Heart right ventricle (tissue), 16 donors: ENCODE measurements around the gene ZFYVE26. TPM values are rescaled to one million over a fixed set of nuclear protein-coding genes. Genes with fewer than 3 reads are reported as not detected.

Experiments
- ATAC-seq, 8 donors: fragments of 200-7000 bp; cut with Tn5 transposase; one replicate each; pipeline ENCODE4 v1.9.1; 2020; ENCODE audit warnings: mild to moderate bottlenecking in 8 of 8, moderate library complexity in 8 of 8, moderate number of reproducible peaks in 1 of 8
- DNase-seq, 2 donors: peaks; one replicate each; pipeline ENCODE4 v3.0.0-alpha.2; 2020
- H3K27ac ChIP-seq, 10 donors: fragments of 200-600 bp; sonication (generic) in 2 of 10; one replicate each; pipeline versions ENCODE4 v1.5.0 to v1.8.0; 2020 to 2022; ENCODE audit warnings: mild to moderate bottlenecking in 3 of 10
- H3K27me3 ChIP-seq, 7 donors: fragments of 200-600 bp; one replicate each; pipeline ENCODE4 v1.8.0; 2021 to 2022; ENCODE audit warnings: mild to moderate bottlenecking in 2 of 7
- H3K36me3 ChIP-seq, 9 donors: fragments of 200-600 bp; sonication (generic) in 1 of 9; one replicate each; pipeline versions ENCODE4 v1.5.0 to v1.8.0; 2020 to 2022; ENCODE audit warnings: mild to moderate bottlenecking in 2 of 9
- H3K4me1 ChIP-seq, 9 donors: fragments of 200-600 bp; sonication (generic) in 1 of 9; one replicate each; pipeline versions ENCODE4 v1.5.0 to v1.8.0; 2020 to 2022; ENCODE audit warnings: mild to moderate bottlenecking in 4 of 9
- H3K4me3 ChIP-seq, 10 donors: fragments of 200-600 bp; sonication (generic) in 2 of 10; one replicate each; pipeline versions ENCODE4 v1.5.0 to v1.8.0; 2020 to 2022; ENCODE audit warnings: mild to moderate bottlenecking in 7 of 10, moderate library complexity in 2 of 10
- H3K9me3 ChIP-seq, 11 donors: fragments of 200-600 bp in 10 of 11; sonication (generic) in 2 of 11; one replicate each; pipeline versions ENCODE4 v1.5.0 to v1.8.0; 2013 to 2022; ENCODE audit warnings: mild to moderate bottlenecking in 2 of 11, control low read depth in 1 of 11, moderate library complexity in 1 of 11
- WGBS, 2 donors: extraction: QIAGEN DNeasy Blood & Tissue Kit; methylation state at CpG; one replicate each; pipeline ENCODE4 v1.1.7; 2013; ENCODE audit warnings: inconsistent platforms in 1 of 2; 5-methylcytosine and 5-hydroxymethylcytosine counted together
- intact Hi-C, 10 donors: fragments of 100-400 bp; cut with DNase I; formaldehyde crosslinking; loops; one replicate each; pipeline versions ENCODE4 v1.11.1 to v1.14.2; 2022
- polyA plus RNA-seq, 2 donors: library from polyadenylated mRNA; stranded (reverse); fragments of 200-250 nt; gene quantifications; one replicate each; pipeline ENCODE4 v1.2.3, GENCODE V29; 2013
- total RNA-seq, 10 donors: library from RNA; stranded (reverse); fragmentation: NEBNext Ultra II Directional in 3 of 10; extraction: Animal tissue kit (Norgen Biotek cat#: 25700) in 3 of 10; gene quantifications; one replicate each; pipeline versions ENCODE4 v1.2.1 to v1.2.4, GENCODE V29; 2021 to 2023
- TF ChIP-seq, protein P1 (sequence below), 9 donors: fragments of 200-600 bp; sonication (generic) in 2 of 9; IDR thresholded peaks; one replicate each; pipeline versions ENCODE4 v1.5.0 to v1.8.0; 2021 to 2022; ENCODE audit warnings: antibody characterized with exemption in 9 of 9, mild to moderate bottlenecking in 5 of 9, moderate library complexity in 1 of 9
- donor health status: Arrhythmogenic right ventricular cardiomyopathy.
- donor health status: ischemic (EF 13 %, LVEDD 7.1; RV severe dilation, severe dysfunction).
- donor health status: healthy with polysubstance abuse.
- donor health status: DM: no; HTN: yes; CAD: no.
- donor health status: DM: no; HTN: no; CAD: no.
- donor health status: ischemic (EF 25% LVEDD 6.9; RV normal size, moderate dysfunction).
- donor health status: ischemic (EF 25% LVEDD 5.7; RV mildly dilated, moderate dysfunction).
- donor health status: healthy.
- donor health status: DM: yes; HTN: yes; CAD: no.
- donor health status: Ischemic cardiomyopathy.
- donor health status: ischemic (EF 35%, LVEDD 5.7; RV mildly dilated, moderate dysfunction).
- donor health status: nonischemic (EF 11% LVEDD 7.7; RV severe dilation, severe dysfunction).
- donor health status: DM: yes; HTN: yes; CAD: no.
- donor health status: PGD.
- donor health status: ischemic (EF 29% LVEDD 5.4; RV normal size, mild dysfunction).
- donor health status: nonischemic (EF 23%, LVEDD 6.1; RV moderate dilation, normal function).

Gene ZFYVE26
- total and polyA plus RNA-seq, 12 donors = 2.8 to 17.9 (median 14.6) TPM

DNA sequence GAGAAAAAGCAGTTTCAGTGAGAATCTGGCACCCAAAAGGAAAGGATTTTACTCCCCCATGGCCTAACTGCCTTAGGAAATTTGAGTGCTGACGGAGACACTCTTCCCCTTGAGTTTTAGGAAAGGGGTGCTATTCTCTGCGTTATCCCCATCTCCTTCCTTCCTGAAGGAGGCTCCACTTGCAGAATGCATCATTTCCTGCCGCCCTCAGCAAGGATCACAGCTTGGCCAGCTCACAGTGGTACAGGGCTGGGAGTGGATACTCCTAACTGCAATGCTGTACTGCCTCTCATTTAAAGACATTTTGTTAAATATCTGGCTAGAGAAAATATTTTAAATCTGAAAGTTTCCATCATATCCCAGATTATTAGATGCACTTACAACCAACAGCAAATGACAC is 81.7 kb downstream of the ZFYVE26 start:
- peak in 1 of 2 donors; percentile 27 for DNase-seq
- no peaks in the 10 kb centered on the region for H3K9me3 ChIP-seq
- ATAC-seq = peak in 7 of 8 donors; percentile 55 to 77 (median 66)
- H3K27ac ChIP-seq = peak overlapping the region in 7 of 10 donors; percentile 14 to 69 (median 39)
- no peaks in the 10 kb centered on the region for H3K27me3 ChIP-seq
- no peaks in the 10 kb centered on the region for H3K36me3 ChIP-seq
- WGBS, 2 donors = 56 to 79% methylated on average over 3 of the region's 3 CpGs
- peaks cover 2 to 32% (median 20%) of the 10 kb centered on the region in 9 donors for H3K4me1 ChIP-seq
- no peak overlapping the region for H3K4me3 ChIP-seq
- TF ChIP-seq, protein P1, sequence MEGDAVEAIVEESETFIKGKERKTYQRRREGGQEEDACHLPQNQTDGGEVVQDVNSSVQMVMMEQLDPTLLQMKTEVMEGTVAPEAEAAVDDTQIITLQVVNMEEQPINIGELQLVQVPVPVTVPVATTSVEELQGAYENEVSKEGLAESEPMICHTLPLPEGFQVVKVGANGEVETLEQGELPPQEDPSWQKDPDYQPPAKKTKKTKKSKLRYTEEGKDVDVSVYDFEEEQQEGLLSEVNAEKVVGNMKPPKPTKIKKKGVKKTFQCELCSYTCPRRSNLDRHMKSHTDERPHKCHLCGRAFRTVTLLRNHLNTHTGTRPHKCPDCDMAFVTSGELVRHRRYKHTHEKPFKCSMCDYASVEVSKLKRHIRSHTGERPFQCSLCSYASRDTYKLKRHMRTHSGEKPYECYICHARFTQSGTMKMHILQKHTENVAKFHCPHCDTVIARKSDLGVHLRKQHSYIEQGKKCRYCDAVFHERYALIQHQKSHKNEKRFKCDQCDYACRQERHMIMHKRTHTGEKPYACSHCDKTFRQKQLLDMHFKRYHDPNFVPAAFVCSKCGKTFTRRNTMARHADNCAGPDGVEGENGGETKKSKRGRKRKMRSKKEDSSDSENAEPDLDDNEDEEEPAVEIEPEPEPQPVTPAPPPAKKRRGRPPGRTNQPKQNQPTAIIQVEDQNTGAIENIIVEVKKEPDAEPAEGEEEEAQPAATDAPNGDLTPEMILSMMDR (IDR thresholded peaks at IDR 0.05) = peak in 3 of 9 donors; percentile 10 to 31 (median 10)
- intact Hi-C loops = no loop called here

DNA sequence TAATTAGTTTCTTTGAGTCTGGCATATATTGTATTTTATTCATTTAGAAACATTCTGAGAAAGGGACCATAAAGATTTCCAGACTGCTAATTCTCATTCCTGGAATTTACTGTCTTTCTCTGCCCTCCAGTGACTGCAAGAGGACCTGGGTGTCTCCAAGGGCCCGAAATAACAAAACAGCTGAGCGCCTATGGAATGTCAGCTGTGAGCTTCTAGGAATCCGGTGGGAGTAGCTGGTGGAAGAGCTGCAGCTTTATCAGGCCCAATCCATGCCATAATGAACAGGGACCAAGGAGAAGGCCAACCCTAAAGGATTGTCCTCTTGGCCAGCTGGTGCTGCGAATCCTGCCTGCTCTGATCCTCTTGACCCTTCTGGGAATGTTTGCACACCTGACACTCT is 82.8 kb downstream of the ZFYVE26 start:
- Histone ChIP-seq H3K36me3 (no peaks in the 10 kb centered on the region), H3K4me1 (peaks cover 2 to 28% (median 18%) of the 10 kb centered on the region in 9 donors), H3K4me3 (no peak overlapping the region), H3K27ac (peak overlapping the region in 3 of 10 donors; percentile 36 to 69 (median 60)), H3K9me3 (no peaks in the 10 kb centered on the region), H3K27me3 (no peaks in the 10 kb centered on the region)
- ATAC-seq (peak in 2 of 8 donors; percentile 9 to 23), DNase-seq (no peak)
- WGBS, 2 donors = 61 to 70% methylated on average over 4 of the region's 4 CpGs
- TF ChIP-seq, protein P1 (IDR thresholded peaks at IDR 0.05) = no peak
- intact Hi-C loops = no loop called here

DNA sequence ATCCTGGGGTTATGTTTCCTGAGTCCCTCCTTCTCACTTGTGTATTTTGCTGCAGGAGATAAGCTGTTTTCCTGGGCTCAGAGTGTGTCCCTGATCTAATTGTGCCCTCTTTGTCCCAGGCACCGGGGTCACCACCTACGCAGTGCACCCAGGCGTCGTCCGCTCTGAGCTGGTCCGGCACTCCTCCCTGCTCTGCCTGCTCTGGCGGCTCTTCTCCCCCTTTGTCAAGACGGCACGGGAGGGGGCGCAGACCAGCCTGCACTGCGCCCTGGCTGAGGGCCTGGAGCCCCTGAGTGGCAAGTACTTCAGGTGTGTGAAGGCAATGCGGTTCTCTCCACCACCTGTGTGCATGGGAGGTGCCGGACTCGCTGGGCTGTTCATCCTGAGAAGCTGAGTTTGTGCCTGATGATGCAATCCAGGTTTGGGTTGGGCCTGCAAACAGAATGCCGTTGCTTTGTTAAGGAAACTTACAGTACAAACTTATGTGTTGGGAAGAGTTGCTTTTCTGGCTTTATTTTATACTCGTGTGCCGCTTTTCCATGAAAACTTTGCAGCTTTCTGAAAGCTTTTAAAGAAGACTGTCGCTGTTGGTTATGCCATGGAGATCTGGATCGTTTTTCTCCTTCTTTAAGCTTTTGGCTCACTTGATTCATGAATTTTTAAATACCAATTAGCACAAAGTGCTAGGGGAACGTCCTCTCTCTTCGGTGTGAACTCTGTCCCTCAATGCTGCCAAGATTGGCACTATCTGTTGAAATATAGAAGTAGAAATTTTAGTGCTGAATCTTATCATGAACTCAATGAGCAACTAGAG is 87.1 kb downstream of the ZFYVE26 start:
- TF ChIP-seq, protein P1 (IDR thresholded peaks at IDR 0.05) = no peak

GRCh38 chr14:67728258-67728657 is 88.1 kb downstream of the ZFYVE26 start:
- no peak overlapping the region for H3K27ac ChIP-seq
- intact Hi-C loops = no loop called here
- no peak for DNase-seq

More for the DNA sequence above, 87.1 kb downstream of the ZFYVE26 start:
- no peaks in the 10 kb centered on the region for H3K36me3 ChIP-seq
- no peak overlapping the region for H3K4me3 ChIP-seq
- ATAC-seq = peak in 2 of 8 donors; percentile 26 to 36
- no peaks in the 10 kb centered on the region for H3K9me3 ChIP-seq
- peaks cover 0 to 8% (median 0%) of the 10 kb centered on the region in 9 donors for H3K4me1 ChIP-seq
- no peak overlapping the region for H3K27ac ChIP-seq
- WGBS, 2 donors = 50 to 57% methylated on average over 21 of the region's 21 CpGs
- H3K27me3 ChIP-seq = no peaks in the 10 kb centered on the region
- intact Hi-C loops = no loop called here
- DNase-seq = no peak

More at GRCh38 chr14:67728258-67728657, 88.1 kb downstream of the ZFYVE26 start:
- TF ChIP-seq, protein P1 (IDR thresholded peaks at IDR 0.05) = no peak
- Histone ChIP-seq H3K9me3 (no peaks in the 10 kb centered on the region), H3K36me3 (no peaks in the 10 kb centered on the region), H3K27me3 (peaks cover 0 to 4% (median 0%) of the 10 kb centered on the region in 7 donors), H3K4me1 (no peaks in the 10 kb centered on the region), H3K4me3 (no peak overlapping the region)
- ATAC-seq = no peak
